Endothelial cell of umbilical vein (primary cell): ENCODE data around the gene HMGCS1. TPM values are rescaled to one million over a fixed set of nuclear protein-coding genes. Genes with fewer than 3 reads are reported as not detected.
"Not testable (repeated sequence)": the region's sequence is repeated elsewhere in the genome, so short reads cannot be mapped to it uniquely, and the experiment has no call there.

Experiments used
- BruUV-seq: library from RNA; stranded (reverse); fragments of 400-500 nt; replicated peaks from 2 replicates; lab custom pipeline; 2021; lab: Mats Ljungman, UMichigan
- CTCF ChIA-PET: fragments of 300-600, 350-600 bp; sonication (Branson Sonifier 250); formaldehyde crosslinking; loops from one replicate; lab custom pipeline; 2021; ENCODE audit warnings: antibody characterized with exemption, inconsistent platforms; lab: Charles Lee
- POLR2A ChIA-PET: fragments of 300-600, 350-600 bp; sonication (Branson Sonifier 250); formaldehyde crosslinking; loops from one replicate; lab custom pipeline; 2021; ENCODE audit warnings: antibody characterized with exemption, inconsistent platforms; lab: Charles Lee
- DNase-seq: peaks from one replicate; pipeline ENCODE4 v3.0.0-alpha.2; 2011; ENCODE audit warnings: low read depth, low spot score
- FAIRE-seq: peaks from 2 replicates; lab custom pipeline; 2011; peaks lifted over from hg19 to GRCh38; lab: Jason Lieb, UNC
- H2AFZ ChIP-seq: 2 replicates; pipeline ENCODE4 v1.6.0; 2012; ENCODE audit warnings: low read depth, low read length, control low read depth, inconsistent platforms
- H3K27ac ChIP-seq: 2 replicates; pipeline ENCODE4 v1.5.1; 2011; ENCODE audit warnings: low read depth, mild to moderate bottlenecking, control low read depth, low read length, moderate library complexity; ENCODE audit not compliant: insufficient read depth
- H3K27me3 ChIP-seq, 2 experiments: 2 replicates each; pipeline versions ENCODE4 v1.6.0 to v1.6.1; 2011; ENCODE audit warnings: low read length in 2 of 2, mixed read lengths in 1 of 2; ENCODE audit not compliant: control insufficient read depth in 2 of 2, insufficient read depth in 2 of 2
- H3K36me3 ChIP-seq, 2 experiments: 2 replicates in 1 of 2; 3 replicates in 1 of 2; pipeline ENCODE4 v1.5.1; 2011; ENCODE audit warnings: low read length in 2 of 2, mild to moderate bottlenecking in 1 of 2, moderate library complexity in 1 of 2; ENCODE audit not compliant: control insufficient read depth in 2 of 2, insufficient read depth in 2 of 2; ENCODE audit errors: extremely low read depth in 1 of 2
- H3K4me1 ChIP-seq: 3 replicates; pipeline ENCODE4 v1.5.1; 2011; ENCODE audit warnings: mild to moderate bottlenecking, low read length; ENCODE audit not compliant: control insufficient read depth, insufficient read depth; ENCODE audit errors: extremely low read depth
- H3K4me2 ChIP-seq: 2 replicates; pipeline ENCODE4 v1.6.1; 2011; ENCODE audit warnings: low read length, control low read depth, mixed read lengths; ENCODE audit not compliant: insufficient read depth
- H3K4me3 ChIP-seq, 3 experiments: fragments of 200-600 bp in 1 of 3; sonication (generic), shearing (Covaris generic) in 1 of 3; replicated peaks in 1 of 3; 2 replicates each; pipeline ENCODE4 v1.5.1; 2011 to 2016; ENCODE audit warnings: control low read depth in 3 of 3, low read length in 3 of 3, mild to moderate bottlenecking in 2 of 3, inconsistent platforms in 1 of 3, low read depth in 1 of 3, moderate library complexity in 1 of 3; ENCODE audit not compliant: insufficient read depth in 1 of 3
- H3K79me2 ChIP-seq: 2 replicates; pipeline ENCODE4 v1.6.0; 2012; ENCODE audit warnings: low read length, inconsistent platforms; ENCODE audit not compliant: control insufficient read depth, insufficient read depth
- H3K9ac ChIP-seq: replicated peaks from 2 replicates; pipeline ENCODE3; 2011; ENCODE audit warnings: low read length, control low read depth; ENCODE audit not compliant: insufficient read depth; ENCODE audit errors: extremely low read depth
- H3K9me1 ChIP-seq: replicated peaks from 3 replicates; pipeline ENCODE4 v1.6.0; 2011; ENCODE audit warnings: mild to moderate bottlenecking, low read length; ENCODE audit not compliant: control insufficient read depth, insufficient read depth; ENCODE audit errors: extremely low read depth
- H3K9me3 ChIP-seq: replicated peaks from 2 replicates; pipeline ENCODE4 v1.5.1; 2012; ENCODE audit warnings: low read length, inconsistent platforms; ENCODE audit not compliant: control insufficient read depth, insufficient read depth
- H4K20me1 ChIP-seq: replicated peaks from 2 replicates; pipeline ENCODE3; 2011; ENCODE audit warnings: mild to moderate bottlenecking, low read length; ENCODE audit not compliant: control insufficient read depth, insufficient read depth; ENCODE audit errors: extremely low read depth
- CTCF ChIP-seq, 2 donors: IDR thresholded peaks; 1 replicate in 1 of 2; 2 replicates in 1 of 2; pipeline ENCODE4 v1.5.1; 2011; ENCODE audit warnings: low read length in 2 of 2, mild to moderate bottlenecking in 2 of 2, moderate library complexity in 2 of 2, control low read depth in 1 of 2, inconsistent platforms in 1 of 2, low read depth in 1 of 2; ENCODE audit not compliant: insufficient read depth in 1 of 2; ENCODE audit errors: extremely low read depth in 1 of 2
- EZH2 ChIP-seq: IDR thresholded peaks from 2 replicates; pipeline ENCODE4 v1.6.1; 2012; ENCODE audit warnings: borderline replicate concordance, low read depth, mild to moderate bottlenecking, moderate library complexity, low read length, inconsistent platforms; ENCODE audit not compliant: severe bottlenecking
- FOS ChIP-seq: IDR thresholded peaks from 2 replicates; pipeline ENCODE4 v1.6.1; 2011; ENCODE audit warnings: mild to moderate bottlenecking, low read length, moderate library complexity, borderline replicate concordance; ENCODE audit not compliant: insufficient read depth
- GATA2 ChIP-seq: IDR thresholded peaks from 2 replicates; pipeline ENCODE4 v1.7.0; 2011; ENCODE audit warnings: low read depth, mild to moderate bottlenecking, moderate library complexity, mixed read lengths, low read length; ENCODE audit not compliant: insufficient read length, insufficient read depth
- JUN ChIP-seq: IDR thresholded peaks from 2 replicates; pipeline ENCODE4 v1.6.1; 2011; ENCODE audit warnings: borderline replicate concordance, low read depth; ENCODE audit not compliant: insufficient read length, insufficient read depth
- MAX ChIP-seq: IDR thresholded peaks from 2 replicates; pipeline ENCODE4 v1.6.1; 2011; ENCODE audit not compliant: insufficient read depth, insufficient read length
- MYC ChIP-seq: IDR thresholded peaks from one replicate; pipeline ENCODE4 v1.6.1; 2011; ENCODE audit warnings: mild to moderate bottlenecking, low read depth, low read length
- POLR2A ChIP-seq: IDR thresholded peaks from 2 replicates; pipeline ENCODE4 v1.6.1; 2012; ENCODE audit warnings: low read depth, mild to moderate bottlenecking, control low read depth, low read length
- POLR2AphosphoS5 ChIP-seq: IDR thresholded peaks from 2 replicates; pipeline ENCODE4 v1.6.1; 2012; ENCODE audit warnings: low read depth, mild to moderate bottlenecking, control low read depth, low read length, moderate library complexity; ENCODE audit not compliant: insufficient read depth
- dilution Hi-C: fragments of 300-500 bp; cut with MboI; formaldehyde crosslinking; loops from one replicate; pipeline ENCODE4 v1.15.0; 2019; ENCODE audit warnings: low sequenced_read_pairs; ENCODE audit not compliant: extremely low pct_ligation_motif_present
- intact Hi-C: fragments of 100-400 bp; cut with micrococcal nuclease; formaldehyde crosslinking; loops from one replicate; pipeline ENCODE4 v1.10.0; 2022
- polyA plus RNA-seq, 4 experiments: library from polyadenylated mRNA; depleted of rRNA in 3 of 4; stranded (reverse) in 3 of 4; unstranded in 1 of 4; fragments of >200 nt; gene quantifications; 2 replicates each; pipeline versions ENCODE4 v1.2.1 to v1.2.3, GENCODE V29; 2011 to 2012; ENCODE audit warnings: missing spikeins in 1 of 4
- total RNA-seq: library from RNA; stranded (reverse); gene quantifications from 2 replicates; pipeline ENCODE4 v1.2.3, GENCODE V29; 2021

Gene HMGCS1
- total and polyA plus RNA-seq, 2 donors (not counting 3 experiments of a cell fraction or from before 2014, with no cell fraction given): 43.3 to 133 TPM

GRCh38 chr5:43309122-43309521 lies 4.1 kb downstream of the HMGCS1 start:
- intact Hi-C loops (loop anchor here (5.0 kb wide), 1 partner anchor 402 kb away; no protein-coding TSS in a partner anchor), dilution Hi-C loops (no loop called here)
- Histone ChIP-seq H4K20me1 (peaks cover 6% of the 10 kb centered on the region), H3K9ac (no peak overlapping the region), H3K79me2 (peaks cover 90% of the 10 kb centered on the region), H3K9me3 (no peaks in the 10 kb centered on the region), H2AFZ (no peak overlapping the region), H3K4me1 (peaks cover 35% of the 10 kb centered on the region), H3K9me1 (no peaks in the 10 kb centered on the region), H3K4me2 (peak overlapping the region; percentile 8), H3K27ac (no peak overlapping the region), H3K36me3 (peaks cover 0 to 8% of the 10 kb centered on the region in 2 experiments), H3K4me3 (no peak overlapping the region), H3K27me3 (no peaks in the 10 kb centered on the region)
- FAIRE-seq: no peak
- ChIA-PET CTCF (interaction anchor here (1.1 to 2.2 kb wide), 3 partner anchors 15 to 175 kb away, joined by 3 to 6 read pairs (median 4); partner anchors contain the start of gene TMEM267), POLR2A (no interaction called here)
- no TSS peak for BruUV-seq
- no peak for DNase-seq
- TF ChIP-seq GATA2 (no peak), JUN (no peak), POLR2AphosphoS5 (no peak), FOS (no peak), EZH2 (no peak), CTCF (IDR thresholded peaks at IDR 0.05; ENCODE audit: extremely low read depth in 1 of 2, insufficient read depth in 1 of 2, low read depth in 1 of 2, low read length in 2 of 2) (no peak), POLR2A (no peak), MAX (no peak), MYC (no peak)

GRCh38 chr5:43306954-43307353 lies 6.3 kb downstream of the HMGCS1 start:
- H3K9me1 ChIP-seq, BruUV-seq, H3K4me2 ChIP-seq, H3K4me3 ChIP-seq, H3K27me3 ChIP-seq, DNase-seq, H3K27ac ChIP-seq, POLR2A ChIA-PET, FAIRE-seq, H3K9ac ChIP-seq, H2AFZ ChIP-seq, H4K20me1 ChIP-seq, dilution Hi-C loops, H3K9me3 ChIP-seq: not testable (repeated sequence)
- H3K4me1 ChIP-seq: peaks cover 24% of the 10 kb centered on the region
- CTCF ChIA-PET: interaction anchor here (1.0 to 2.7 kb wide), 9 partner anchors 12 to 398 kb away, joined by 3 to 14 read pairs (median 5); partner anchors contain the start of genes TMEM267 and ZNF131
- H3K36me3 ChIP-seq: peaks cover 0 to 12% of the 10 kb centered on the region in 2 experiments
- intact Hi-C loops: loop anchor here (2.0 to 5.0 kb wide), 3 partner anchors 82 to 400 kb away; no protein-coding TSS in a partner anchor
- H3K79me2 ChIP-seq: peaks cover 99% of the 10 kb centered on the region
